SK-N-MC (cell line): ENCODE results near the gene NDUFS4.
A peak's percentile ranks its signal among the peaks of the same experiment; 100 is the strongest.
"Not testable (repeated sequence)": the region's sequence is repeated elsewhere in the genome, so short reads cannot be mapped to it uniquely, and the experiment has no call there.

Experiments used
- DNase-seq: peaks from one replicate; pipeline ENCODE4 v3.0.0-alpha.2; 2011; ENCODE audit warnings: low read depth, low spot score
- H3K27ac ChIP-seq: fragments of 200-600 bp; sonication (generic); 2 replicates; pipeline ENCODE4 v1.5.1; 2016; ENCODE audit warnings: mixed run types
- H3K36me3 ChIP-seq: fragments of 200-600 bp; sonication (generic); 2 replicates; pipeline ENCODE4 v1.6.1; 2017; ENCODE audit warnings: antibody characterized with exemption, low read length, mixed read lengths; ENCODE audit not compliant: insufficient read depth
- H3K4me3 ChIP-seq: fragments of 200-600 bp; sonication (generic); 2 replicates; pipeline ENCODE4 v1.5.1; 2016
- H3K9ac ChIP-seq: fragments of 200-600 bp; sonication (generic); 2 replicates; pipeline ENCODE4 v1.8.0; 2017; ENCODE audit warnings: mixed run types, mixed read lengths; ENCODE audit not compliant: insufficient read length
- H3K9me3 ChIP-seq: fragments of 200-600 bp; sonication (generic); 2 replicates; pipeline ENCODE4 v1.6.1; 2017; ENCODE audit warnings: low read depth, mild to moderate bottlenecking, antibody characterized with exemption, low read length, moderate library complexity, mixed read lengths
- EZH2 ChIP-seq: fragments of 200-600 bp; sonication (generic); IDR thresholded peaks from one replicate; pipeline ENCODE4 v1.6.1; 2017; ENCODE audit warnings: antibody characterized with exemption
- FOXP2 ChIP-seq: optimal IDR thresholded peaks from 2 replicates; pipeline ENCODE3; 2011; ENCODE audit warnings: mild to moderate bottlenecking, moderate library complexity; ENCODE audit not compliant: insufficient read depth; ENCODE audit errors: extremely low read length, control extremely low read depth
- POLR2AphosphoS5 ChIP-seq: IDR thresholded peaks from 2 replicates; pipeline ENCODE4 v1.6.1; 2012; ENCODE audit warnings: mild to moderate bottlenecking, low read depth, low read length, borderline replicate concordance

The NDUFS4 gene

DNA sequence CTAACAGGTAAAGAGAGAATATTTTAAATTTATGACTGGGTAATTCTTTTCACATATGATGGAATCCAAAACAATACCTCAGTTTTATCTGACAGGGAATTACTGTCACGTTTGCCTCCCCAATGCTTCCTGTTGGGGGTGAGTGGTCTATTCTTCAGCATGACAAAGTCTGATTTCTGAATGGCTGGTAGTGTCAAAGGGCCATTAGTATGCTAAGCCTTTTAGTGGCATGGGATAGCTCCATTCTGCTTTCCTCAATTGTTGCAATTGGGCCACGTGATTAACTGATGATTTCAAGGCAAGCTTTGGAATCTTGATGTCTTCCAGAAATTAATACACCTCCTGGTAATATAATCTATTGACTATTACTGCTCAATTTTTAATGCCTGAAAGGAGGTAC, 14.7 kb upstream of the NDUFS4 start:
- no peaks in the 10 kb centered on the region for H3K9me3 ChIP-seq
- H3K4me3 ChIP-seq, result no peak overlapping the region
- no peak for DNase-seq
- H3K27ac ChIP-seq, result no peak overlapping the region
- no peak overlapping the region for H3K9ac ChIP-seq
- TF ChIP-seq POLR2AphosphoS5 (no peak), FOXP2 (no peak), EZH2 (no peak)
- H3K36me3 ChIP-seq, result no peaks in the 10 kb centered on the region

DNA sequence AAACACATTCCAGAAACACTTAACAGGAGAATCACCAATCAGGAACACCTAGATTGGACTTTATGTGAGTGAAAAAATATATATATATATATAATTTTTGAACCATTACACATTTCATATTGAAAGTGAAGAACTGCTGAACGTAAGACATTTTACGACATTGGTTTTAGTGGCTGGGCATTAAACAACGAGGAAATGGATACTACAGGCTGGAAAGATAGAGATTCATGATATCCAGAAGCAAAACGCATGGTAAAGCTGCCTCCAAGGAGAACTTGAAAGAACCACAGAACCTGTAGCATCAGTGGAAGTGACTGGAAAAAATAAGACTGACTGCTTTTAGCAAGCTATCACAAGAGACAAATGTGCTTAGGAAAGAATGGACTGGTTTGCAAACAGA, 13.2 kb upstream of the NDUFS4 start:
- DNase-seq, result no peak

GRCh38 chr5:53548501-53548900, 11.9 kb upstream of the NDUFS4 start:
- not testable (repeated sequence) for DNase-seq, H3K36me3 ChIP-seq, H3K4me3 ChIP-seq, H3K9ac ChIP-seq, H3K9me3 ChIP-seq, H3K27ac ChIP-seq

More for the DNA sequence above, 13.2 kb upstream of the NDUFS4 start:
- Histone ChIP-seq H3K36me3 (no peaks in the 10 kb centered on the region), H3K9ac (no peak overlapping the region), H3K9me3 (no peaks in the 10 kb centered on the region), H3K27ac (no peak overlapping the region), H3K4me3 (no peak overlapping the region)
- TF ChIP-seq POLR2AphosphoS5 (no peak), EZH2 (no peak), FOXP2 (no peak)

- DNase-seq, result no peak
- no peak overlapping the region for H3K27ac ChIP-seq
- TF ChIP-seq FOXP2, result no peak
- TF ChIP-seq EZH2, result no peak
- TF ChIP-seq POLR2AphosphoS5, result no peak
- no peaks in the 10 kb centered on the region for H3K36me3 ChIP-seq
- no peak overlapping the region for H3K4me3 ChIP-seq
- no peak overlapping the region for H3K9ac ChIP-seq
- H3K9me3 ChIP-seq, result no peaks in the 10 kb centered on the region
Observed at GRCh38 chr5:53549792-53550191, 10.6 kb upstream of the NDUFS4 start.

- no peak overlapping the region for H3K4me3 ChIP-seq
- H3K9ac ChIP-seq, result no peak overlapping the region
- H3K36me3 ChIP-seq, result no peaks in the 10 kb centered on the region
- DNase-seq, result no peak
- no peaks in the 10 kb centered on the region for H3K9me3 ChIP-seq
- H3K27ac ChIP-seq, result no peak overlapping the region
- TF ChIP-seq POLR2AphosphoS5 (no peak), EZH2 (no peak), FOXP2 (no peak)
Observed at GRCh38 chr5:53552561-53552960, 7.9 kb upstream of the NDUFS4 start.

GRCh38 chr5:53554444-53554843, 6.0 kb upstream of the NDUFS4 start:
- Histone ChIP-seq H3K36me3 (no peaks in the 10 kb centered on the region), H3K9ac (no peak overlapping the region), H3K9me3 (0 out of 2 replicates have a peak, but pooled peaks cover 5% of the 10 kb centered on the region), H3K4me3 (no peak overlapping the region), H3K27ac (no peak overlapping the region)
- TF ChIP-seq POLR2AphosphoS5 (no peak), EZH2 (no peak), FOXP2 (no peak)
- no peak for DNase-seq

DNA sequence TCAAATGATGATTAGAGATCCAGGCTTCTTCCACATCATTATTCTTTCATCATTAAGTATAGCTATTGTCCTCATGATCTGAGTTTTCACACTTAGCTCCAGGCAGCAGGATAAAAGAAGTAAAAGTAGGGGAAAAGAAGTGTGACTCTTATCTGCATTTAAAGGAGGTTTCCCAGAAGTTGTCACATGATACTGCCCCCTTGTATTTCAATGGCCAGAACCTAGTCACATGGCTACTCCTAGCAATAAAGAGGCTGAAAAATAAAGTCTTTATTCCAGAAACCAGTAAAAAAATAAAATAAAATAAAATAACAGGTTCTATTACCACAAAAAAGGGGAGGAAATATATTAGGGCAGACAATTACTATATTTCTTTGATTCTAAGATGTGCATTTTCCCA, 5.3 kb upstream of the NDUFS4 start:
- TF ChIP-seq FOXP2 (no peak), EZH2 (no peak), POLR2AphosphoS5 (no peak)
- no peak overlapping the region for H3K9ac ChIP-seq
- H3K27ac ChIP-seq, result no peak overlapping the region
- H3K4me3 ChIP-seq, result no peak overlapping the region
- no peaks in the 10 kb centered on the region for H3K36me3 ChIP-seq
- DNase-seq, result no peak
- H3K9me3 ChIP-seq, result 0 out of 2 replicates have a peak, but pooled peaks cover 5% of the 10 kb centered on the region

- no peak for TF ChIP-seq POLR2AphosphoS5
- TF ChIP-seq FOXP2, result no peak
- no peak for TF ChIP-seq EZH2
- DNase-seq, result no peak
- Histone ChIP-seq H3K9ac (no peak overlapping the region), H3K36me3 (no peaks in the 10 kb centered on the region), H3K27ac (no peak overlapping the region), H3K4me3 (no peak overlapping the region), H3K9me3 (0 out of 2 replicates have a peak, but pooled peaks cover 5% of the 10 kb centered on the region)
Observed at GRCh38 chr5:53556001-53556400, 4.4 kb upstream of the NDUFS4 start.

- no peak overlapping the region for H3K9ac ChIP-seq
- H3K27ac ChIP-seq, result no peak overlapping the region
- H3K9me3 ChIP-seq, result 0 out of 2 replicates have a peak, but pooled peaks cover 5% of the 10 kb centered on the region
- DNase-seq, result no peak
- no peaks in the 10 kb centered on the region for H3K36me3 ChIP-seq
- TF ChIP-seq FOXP2 (no peak), POLR2AphosphoS5 (no peak), EZH2 (no peak)
- no peak overlapping the region for H3K4me3 ChIP-seq
Observed at GRCh38 chr5:53557386-53557785, 3.1 kb upstream of the NDUFS4 start.

DNA sequence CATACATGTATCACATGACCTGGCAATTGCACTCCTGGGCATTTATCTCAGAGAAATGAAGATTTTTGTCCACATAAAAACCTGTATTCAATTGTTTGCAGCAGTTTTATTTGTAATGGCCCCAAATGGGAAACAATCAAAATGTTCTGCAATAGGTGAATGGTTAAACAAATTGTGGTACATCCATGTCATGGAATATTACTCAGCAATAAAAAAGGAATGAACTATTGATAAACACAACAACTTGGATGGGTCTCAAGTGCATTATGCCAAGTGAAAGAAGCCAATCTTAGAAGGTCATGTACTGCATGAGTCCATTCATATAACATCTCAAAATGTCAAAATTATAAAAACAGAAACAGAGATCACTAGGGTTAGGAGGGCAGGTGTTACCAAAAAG, 1.5 kb upstream of the NDUFS4 start:
- no peak for DNase-seq
- no peaks in the 10 kb centered on the region for H3K36me3 ChIP-seq
- TF ChIP-seq EZH2, result no peak
- no peak for TF ChIP-seq FOXP2
- TF ChIP-seq POLR2AphosphoS5, result no peak
- H3K27ac ChIP-seq, result no peak overlapping the region
- H3K9ac ChIP-seq, result no peak overlapping the region
- no peak overlapping the region for H3K4me3 ChIP-seq
- 0 out of 2 replicates have a peak, but pooled peaks cover 5% of the 10 kb centered on the region for H3K9me3 ChIP-seq

GRCh38 chr5:53560028-53560427, 411 bp upstream of the NDUFS4 start:
- no peak for TF ChIP-seq FOXP2
- Histone ChIP-seq H3K36me3 (no peaks in the 10 kb centered on the region), H3K4me3 (peak overlapping the region; percentile 93), H3K9me3 (0 out of 2 replicates have a peak, but pooled peaks cover 5% of the 10 kb centered on the region), H3K27ac (no peak overlapping the region), H3K9ac (peak overlapping the region; percentile 92)
- DNase-seq, result no peak
